Omental fat pad (tissue), 4 donors: Measurements from ENCODE around the gene MRPL28. TPM values are rescaled to one million over a fixed set of nuclear protein-coding genes. Genes with fewer than 3 reads are reported as not detected.

Experiments used
- ATAC-seq: fragments of 150-250 bp; one replicate; pipeline ENCODE4 v1.9.1; 2016; ENCODE audit warnings: mild to moderate bottlenecking, moderate library complexity; ENCODE audit not compliant: low FRiP score
- DNase-seq: peaks from one replicate; pipeline ENCODE4 v3.0.0-alpha.2; 2019; ENCODE audit warnings: low spot score
- CTCF ChIP-seq, 3 donors: fragments of 450-650 bp; IDR thresholded peaks; one replicate each; pipeline ENCODE4 v1.5.1; 2016 to 2017; ENCODE audit warnings: antibody characterized with exemption in 3 of 3, mild to moderate bottlenecking in 3 of 3, moderate library complexity in 2 of 3
- total RNA-seq, 4 donors: library from RNA; depleted of rRNA; stranded (reverse); fragments of >200 nt; gene quantifications; one replicate each; pipeline ENCODE4 v1.1.0, GENCODE V29; 2016

MRPL28 gene
- total RNA-seq, 4 donors from 2014 or later = 53.3 to 58.2 (median 53.9) TPM

- no peak for DNase-seq
- no peak for ATAC-seq
- no peak for TF ChIP-seq CTCF (IDR thresholded peaks at IDR 0.05)
Measured at GRCh38 chr16:405548-406506, 35.5 kb upstream of the MRPL28 start.

- ATAC-seq (no peak), DNase-seq (no peak)
- TF ChIP-seq CTCF (IDR thresholded peaks at IDR 0.05) = no peak
Measured at GRCh38 chr16:404971-405486, 34.7 kb upstream of the MRPL28 start.

- DNase-seq (peak; percentile 98), ATAC-seq (peak; percentile 76)
- no peak for TF ChIP-seq CTCF (IDR thresholded peaks at IDR 0.05)
Measured at GRCh38 chr16:401468-402348, 31.4 kb upstream of the MRPL28 start, which contains the start of gene DECR2. Gene DECR2, plus strand, starts transcription at chr16:401885. Its CDS starts 79 bp downstream, at chr16:401964.

GRCh38 chr16:400061-400591 is 29.8 kb upstream of the MRPL28 start:
- no peak for TF ChIP-seq CTCF (IDR thresholded peaks at IDR 0.05)
- ATAC-seq (no peak), DNase-seq (no peak)

- TF ChIP-seq CTCF (IDR thresholded peaks at IDR 0.05) = no peak
- DNase-seq (no peak), ATAC-seq (no peak)
Measured at GRCh38 chr16:399340-400019, 29.1 kb upstream of the MRPL28 start.
